AG04450 (cell line): ENCODE results near the gene SMCO3. TPM values are rescaled to one million over a fixed set of nuclear protein-coding genes. Genes with fewer than 3 reads are reported as not detected.

Source experiments
- CTCF ChIA-PET: fragments of 300-600, 350-600 bp; formaldehyde crosslinking; extraction: SDS; loops from one replicate; lab custom pipeline; 2022; ENCODE audit warnings: antibody characterized with exemption, inconsistent platforms; lab: Charles Lee
- POLR2A ChIA-PET: fragments of 350-600 bp; formaldehyde crosslinking; extraction: SDS; loops from one replicate; lab custom pipeline; 2021; ENCODE audit warnings: antibody characterized with exemption, inconsistent platforms; lab: Yijun Ruan, JAX
- DNase-seq: peaks from one replicate; pipeline ENCODE4 v3.0.0-alpha.2; 2011; ENCODE audit warnings: low read depth, low spot score
- H3K27ac ChIP-seq: one replicate; pipeline ENCODE4 v1.5.1; 2012; ENCODE audit warnings: low read depth, low read length, control low read depth
- H3K27me3 ChIP-seq: one replicate; pipeline ENCODE4 v1.6.0; 2012; ENCODE audit warnings: low read length; ENCODE audit not compliant: control insufficient read depth, insufficient read depth
- H3K4me3 ChIP-seq: 2 replicates; pipeline ENCODE4 v1.5.1; 2011; ENCODE audit warnings: mild to moderate bottlenecking, low read depth, low read length, control low read depth
- H3K9me3 ChIP-seq: 2 replicates; pipeline ENCODE4 v1.5.1; 2012; ENCODE audit warnings: low read length; ENCODE audit not compliant: control insufficient read depth, insufficient read depth
- polyA plus RNA-seq: library from polyadenylated mRNA; depleted of rRNA; stranded (reverse); fragments of >200 nt; gene quantifications from 2 replicates; pipeline ENCODE4 v1.2.3, GENCODE V29; 2011
- TF ChIP-seq, protein P1 (sequence below): IDR thresholded peaks from 2 replicates; pipeline ENCODE4 v1.5.1; 2011; ENCODE audit warnings: low read depth, low read length, control low read depth, inconsistent platforms

The SMCO3 gene
- polyA plus RNA-seq, 1 experiment: 0.05 TPM

GRCh38 chr12:14833952-14834351 lies 20.0 kb upstream of the SMCO3 start:
- H3K9me3 ChIP-seq: no peaks in the 10 kb centered on the region
- no peak for DNase-seq
- ChIA-PET CTCF (no interaction called here), POLR2A (no interaction called here)
- TF ChIP-seq, protein P1, sequence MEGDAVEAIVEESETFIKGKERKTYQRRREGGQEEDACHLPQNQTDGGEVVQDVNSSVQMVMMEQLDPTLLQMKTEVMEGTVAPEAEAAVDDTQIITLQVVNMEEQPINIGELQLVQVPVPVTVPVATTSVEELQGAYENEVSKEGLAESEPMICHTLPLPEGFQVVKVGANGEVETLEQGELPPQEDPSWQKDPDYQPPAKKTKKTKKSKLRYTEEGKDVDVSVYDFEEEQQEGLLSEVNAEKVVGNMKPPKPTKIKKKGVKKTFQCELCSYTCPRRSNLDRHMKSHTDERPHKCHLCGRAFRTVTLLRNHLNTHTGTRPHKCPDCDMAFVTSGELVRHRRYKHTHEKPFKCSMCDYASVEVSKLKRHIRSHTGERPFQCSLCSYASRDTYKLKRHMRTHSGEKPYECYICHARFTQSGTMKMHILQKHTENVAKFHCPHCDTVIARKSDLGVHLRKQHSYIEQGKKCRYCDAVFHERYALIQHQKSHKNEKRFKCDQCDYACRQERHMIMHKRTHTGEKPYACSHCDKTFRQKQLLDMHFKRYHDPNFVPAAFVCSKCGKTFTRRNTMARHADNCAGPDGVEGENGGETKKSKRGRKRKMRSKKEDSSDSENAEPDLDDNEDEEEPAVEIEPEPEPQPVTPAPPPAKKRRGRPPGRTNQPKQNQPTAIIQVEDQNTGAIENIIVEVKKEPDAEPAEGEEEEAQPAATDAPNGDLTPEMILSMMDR: no peak
- H3K4me3 ChIP-seq: no peak overlapping the region
- H3K27me3 ChIP-seq: no peaks in the 10 kb centered on the region
- no peak overlapping the region for H3K27ac ChIP-seq

- DNase-seq: no peak
- no peaks in the 10 kb centered on the region for H3K9me3 ChIP-seq
- CTCF ChIA-PET: interaction anchor here (0.7 to 2.7 kb wide), 2 partner anchors 32 to 162 kb away, joined by 3 to 8 read pairs; no protein-coding TSS in a partner anchor
- TF ChIP-seq, protein P1: no peak
- H3K27ac ChIP-seq: no peak overlapping the region
- H3K27me3 ChIP-seq: no peaks in the 10 kb centered on the region
- H3K4me3 ChIP-seq: no peak overlapping the region
- POLR2A ChIA-PET: interaction anchor here (0.9 kb wide), 1 partner anchor 162 kb away, joined by 3 read pairs; no protein-coding TSS in a partner anchor
These were observed 19.4 kb upstream of the SMCO3 start for GRCh38 chr12:14833336-14833735.

- POLR2A ChIA-PET: no interaction called here
- Histone ChIP-seq H3K9me3 (no peaks in the 10 kb centered on the region), H3K27ac (no peak overlapping the region), H3K27me3 (no peaks in the 10 kb centered on the region), H3K4me3 (no peak overlapping the region)
- TF ChIP-seq, protein P1: no peak
- DNase-seq: no peak
- CTCF ChIA-PET: no interaction called here
These were observed 14.9 kb upstream of the SMCO3 start for GRCh38 chr12:14828892-14829291.

GRCh38 chr12:14827043-14827442 lies 13.1 kb upstream of the SMCO3 start:
- POLR2A ChIA-PET: no interaction called here
- Histone ChIP-seq H3K27me3 (no peaks in the 10 kb centered on the region), H3K4me3 (no peak overlapping the region), H3K9me3 (no peaks in the 10 kb centered on the region), H3K27ac (no peak overlapping the region)
- DNase-seq: no peak
- TF ChIP-seq, protein P1: no peak
- CTCF ChIA-PET: interaction anchor here (1.0 kb wide), 1 partner anchor 21 kb away, joined by 3 read pairs; no protein-coding TSS in a partner anchor

GRCh38 chr12:14826491-14826890 lies 12.5 kb upstream of the SMCO3 start:
- H3K27ac ChIP-seq: no peak overlapping the region
- TF ChIP-seq, protein P1: no peak
- ChIA-PET POLR2A (no interaction called here), CTCF (interaction anchor here (1.0 kb wide), 1 partner anchor 21 kb away, joined by 3 read pairs; no protein-coding TSS in a partner anchor)
- H3K9me3 ChIP-seq: no peaks in the 10 kb centered on the region
- H3K27me3 ChIP-seq: no peaks in the 10 kb centered on the region
- no peak overlapping the region for H3K4me3 ChIP-seq
- DNase-seq: no peak
